ENCODE results near the gene HOXB8.
A peak's percentile ranks its signal among the peaks of the same experiment; 100 is the strongest.

The HOXB8 gene

GRCh38 chr17:48636177-48637018 is 21.3 kb upstream of the HOXB8 start:
- no peak overlapping the region for H3K27ac ChIP-seq
- TF ChIP-seq CTCF (IDR thresholded peaks at IDR 0.05) (peak; percentile 94), ZFX (IDR thresholded peaks at IDR 0.05; ENCODE audit: borderline replicate concordance) (no peak)

- H3K27ac ChIP-seq = no peak overlapping the region
- TF ChIP-seq CTCF (IDR thresholded peaks at IDR 0.05) (no peak), ZFX (IDR thresholded peaks at IDR 0.05; ENCODE audit: borderline replicate concordance) (no peak)
Measured at GRCh38 chr17:48634493-48635208, 19.6 kb upstream of the HOXB8 start.

- H3K27ac ChIP-seq = no peak overlapping the region
- no peak for TF ChIP-seq CTCF (IDR thresholded peaks at IDR 0.05)
- TF ChIP-seq ZFX (IDR thresholded peaks at IDR 0.05; ENCODE audit: borderline replicate concordance) = no peak
Measured at GRCh38 chr17:48633266-48633677, 18.2 kb upstream of the HOXB8 start.

- no peak for TF ChIP-seq CTCF (IDR thresholded peaks at IDR 0.05)
- no peak for TF ChIP-seq ZFX (IDR thresholded peaks at IDR 0.05; ENCODE audit: borderline replicate concordance)
- no peak overlapping the region for H3K27ac ChIP-seq
Measured at GRCh38 chr17:48632579-48633265, 17.6 kb upstream of the HOXB8 start.

- no peak overlapping the region for H3K27ac ChIP-seq
- TF ChIP-seq CTCF (IDR thresholded peaks at IDR 0.05) (no peak), ZFX (IDR thresholded peaks at IDR 0.05; ENCODE audit: borderline replicate concordance) (no peak)
Measured at GRCh38 chr17:48631693-48632578, 16.8 kb upstream of the HOXB8 start.

GRCh38 chr17:48630925-48631692 is 16.0 kb upstream of the HOXB8 start:
- H3K27ac ChIP-seq = no peak overlapping the region
- no peak for TF ChIP-seq ZFX (IDR thresholded peaks at IDR 0.05; ENCODE audit: borderline replicate concordance)

All from 22Rv1 (cell line).